GM12878 (cell line): ENCODE measurements around the gene NUP50. TPM values are rescaled to one million over a fixed set of nuclear protein-coding genes. Genes with fewer than 3 reads are reported as not detected.

Experiments
- ATAC-seq: fragments of 200-7000 bp; cut with Tn5 transposase; 3 replicates; pipeline ENCODE4 v1.9.1; 2020; ENCODE audit warnings: mild to moderate bottlenecking, moderate library complexity
- BruUV-seq: library from RNA; stranded (reverse); fragments of 400-500 nt; replicated peaks from 2 replicates; lab custom pipeline; 2021; lab: Mats Ljungman, UMichigan
- CTCF ChIA-PET: fragments of 300-600 bp; sonication (Branson Sonifier 250); formaldehyde crosslinking; extraction: SDS; loops from one replicate; lab custom pipeline; 2021; ENCODE audit warnings: inconsistent platforms; lab: Yijun Ruan, JAX
- POLR2A ChIA-PET: fragments of 350-600 bp; formaldehyde crosslinking; extraction: SDS; loops from one replicate; lab custom pipeline; 2021; ENCODE audit warnings: inconsistent platforms; lab: Charles Lee
- RAD21 ChIA-PET: fragments of 300-600 bp; sonication (Branson Sonifier 250); formaldehyde crosslinking; loops from one replicate; lab custom pipeline; 2023; ENCODE audit warnings: antibody characterized with exemption; ENCODE audit not compliant: unreplicated experiment; lab: Charles Lee
- SMC1A ChIA-PET: fragments of 300-600 bp; sonication (Branson Sonifier 250); formaldehyde crosslinking; loops from one replicate; lab custom pipeline; 2023; ENCODE audit not compliant: unreplicated experiment, uncharacterized antibody; lab: Charles Lee
- DNase-seq: peaks from one replicate; pipeline ENCODE4 v3.0.0-alpha.2; 2011; ENCODE audit warnings: low read depth, low spot score
- FAIRE-seq: peaks from 3 replicates; lab custom pipeline; 2011; peaks lifted over from hg19 to GRCh38; lab: Jason Lieb, UNC
- H2AFZ ChIP-seq: 2 replicates; pipeline ENCODE4 v1.6.0; 2011; ENCODE audit warnings: low read depth, low read length, control low read depth; ENCODE audit not compliant: control insufficient read depth
- H3K27ac ChIP-seq: 2 replicates; pipeline ENCODE4 v1.5.1; 2011; ENCODE audit warnings: control low read depth; ENCODE audit not compliant: control insufficient read depth, insufficient read depth
- H3K27me3 ChIP-seq, 2 experiments: replicated peaks in 1 of 2; 2 replicates each; pipeline versions ENCODE4 v1.6.0 to v1.6.1; 2011; ENCODE audit warnings: low read length in 1 of 2; ENCODE audit not compliant: control insufficient read depth in 2 of 2, insufficient read depth in 2 of 2
- H3K36me3 ChIP-seq, 2 experiments: 2 replicates each; pipeline ENCODE4 v1.5.1; 2011; ENCODE audit warnings: low read length in 1 of 2; ENCODE audit not compliant: control insufficient read depth in 2 of 2, insufficient read depth in 2 of 2
- H3K4me1 ChIP-seq: 2 replicates; pipeline ENCODE4 v1.6.1; 2011; ENCODE audit warnings: mild to moderate bottlenecking, low read length, moderate library complexity, mixed read lengths; ENCODE audit not compliant: control insufficient read depth, insufficient read depth
- H3K4me2 ChIP-seq: 2 replicates; pipeline ENCODE4 v1.6.0; 2011; ENCODE audit warnings: control low read depth; ENCODE audit not compliant: control insufficient read depth, insufficient read depth
- H3K4me3 ChIP-seq: fragments of 200-600 bp; sonication (generic); 2 replicates; pipeline ENCODE4 v1.5.1; 2016
- H3K79me2 ChIP-seq: 2 replicates; pipeline ENCODE4 v1.6.0; 2011; ENCODE audit warnings: low read length; ENCODE audit not compliant: control insufficient read depth, insufficient read depth
- H3K9ac ChIP-seq: 2 replicates; pipeline ENCODE4 v1.8.0; 2011; ENCODE audit warnings: low read length, control low read depth, mixed read lengths; ENCODE audit not compliant: control insufficient read depth, insufficient read depth
- H3K9me3 ChIP-seq: replicated peaks from 3 replicates; pipeline ENCODE4 v1.5.1; 2011; ENCODE audit warnings: mild to moderate bottlenecking, low read length; ENCODE audit not compliant: control insufficient read depth, insufficient read depth
- H4K20me1 ChIP-seq: 2 replicates; pipeline ENCODE4 v1.6.0; 2011; ENCODE audit not compliant: control insufficient read depth, insufficient read depth
- BACH1 ChIP-seq: fragments of 450-650 bp; IDR thresholded peaks from 2 replicates; pipeline ENCODE4 v1.6.1; 2017; ENCODE audit warnings: mild to moderate bottlenecking, borderline replicate concordance
- EGR1 ChIP-seq, 2 experiments: IDR thresholded peaks; 1 replicate in 1 of 2; 2 replicates in 1 of 2; pipeline ENCODE4 v1.6.1; 2011 to 2012; ENCODE audit warnings: low read depth in 2 of 2, low read length in 2 of 2, borderline replicate concordance in 1 of 2, mild to moderate bottlenecking in 1 of 2, moderate library complexity in 1 of 2
- EP300 ChIP-seq, 2 experiments: fragments of 150-350 bp in 1 of 2; IDR thresholded peaks; 2 replicates each; pipeline ENCODE4 v1.6.1; 2011 to 2012; ENCODE audit warnings: low read depth in 2 of 2, low read length in 2 of 2, borderline replicate concordance in 1 of 2, improper control_type of control experiment in 1 of 2, inconsistent platforms in 1 of 2; ENCODE audit not compliant: control insufficient read depth in 1 of 2
- JUNB ChIP-seq: IDR thresholded peaks from 2 replicates; pipeline ENCODE4 v1.6.1; 2016; ENCODE audit warnings: antibody characterized with exemption, mild to moderate bottlenecking
- POLR2AphosphoS5 ChIP-seq: IDR thresholded peaks from 2 replicates; pipeline ENCODE4 v1.6.1; 2011; ENCODE audit warnings: mild to moderate bottlenecking, low read length, inconsistent platforms
- SMAD5 ChIP-seq: IDR thresholded peaks from 2 replicates; pipeline ENCODE4 v1.6.1; 2016; ENCODE audit warnings: antibody characterized with exemption, low read depth
- SMARCA5 ChIP-seq: fragments of 450-650 bp; IDR thresholded peaks from 2 replicates; pipeline ENCODE4 v1.6.1; 2017; ENCODE audit warnings: mild to moderate bottlenecking
- SUZ12 ChIP-seq: fragments of 200-600 bp; sonication (generic); IDR thresholded peaks from one replicate; pipeline ENCODE4 v1.6.1; 2018; ENCODE audit warnings: antibody characterized with exemption, mild to moderate bottlenecking; ENCODE audit not compliant: unreplicated experiment
- USF1 ChIP-seq: IDR thresholded peaks from 2 replicates; pipeline ENCODE4 v1.6.1; 2011; ENCODE audit warnings: borderline replicate concordance, low read depth, mild to moderate bottlenecking, moderate library complexity, mixed read lengths, low read length; ENCODE audit not compliant: insufficient read depth; ENCODE audit errors: extremely low read length
- ZNF217 ChIP-seq: fragments of 450-650 bp; IDR thresholded peaks from 2 replicates; pipeline ENCODE4 v1.6.1; 2017; ENCODE audit warnings: antibody characterized with exemption, mild to moderate bottlenecking
- WGBS: methylation state at CpG from one replicate; pipeline ENCODE4 v1.1.6; 2016; ENCODE audit warnings: low lambda C conversion rate; ENCODE audit not compliant: insufficient replicate concordance, insufficient coverage; ENCODE audit errors: missing lambda C conversion rate; 5-methylcytosine and 5-hydroxymethylcytosine counted together
- in situ Hi-C: fragments of 300-500 bp; cut with MboI; formaldehyde crosslinking; loops from 9 replicates; pipeline ENCODE4 v1.14.3; 2018; ENCODE audit warnings: mixed read lengths
- intact Hi-C: fragments of 100-400 bp; cut with micrococcal nuclease; formaldehyde crosslinking; loops from one replicate; pipeline ENCODE4 v1.14.2; 2022; ENCODE audit not compliant: unreplicated experiment
- polyA plus RNA-seq, 11 experiments: library from polyadenylated mRNA; depleted of rRNA in 4 of 11; unstranded in 6 of 11; stranded (reverse) in 5 of 11; fragments of >200 nt; fragmentation: Nextera tagmentation in 4 of 11; fragmentation: Illumina TruSeq in 1 of 11; extraction: Ambion mirVana in 4 of 11; extraction: Trizol in 1 of 11; gene quantifications; 1 replicate in 1 of 11; 2 replicates in 10 of 11; pipeline versions ENCODE4 v1.2.1 to v1.2.3, GENCODE V29; 2011 to 2016; ENCODE audit warnings: inconsistent platforms in 2 of 11, missing spikeins in 2 of 11, low read depth in 1 of 11
- total RNA-seq, 4 experiments: library from RNA; depleted of rRNA in 3 of 4; stranded (reverse); fragments of >200 nt in 3 of 4; fragmentation: Illumina TruSeq in 1 of 4; extraction: Trizol in 1 of 4; gene quantifications; 2 replicates each; pipeline versions ENCODE4 v1.2.1 to v1.2.3, GENCODE V29; 2013 to 2021
- TF ChIP-seq, protein P1 (sequence below): fragments of 450-650 bp; IDR thresholded peaks from 2 replicates; pipeline ENCODE4 v1.6.1; 2016; ENCODE audit warnings: mild to moderate bottlenecking

Gene NUP50
- total and polyA plus RNA-seq, 10 of the 15 experiments (the other 5 are each of a cell fraction or from before 2014, with no cell fraction given), result 36.8 to 125 (median 78.8) TPM

DNA sequence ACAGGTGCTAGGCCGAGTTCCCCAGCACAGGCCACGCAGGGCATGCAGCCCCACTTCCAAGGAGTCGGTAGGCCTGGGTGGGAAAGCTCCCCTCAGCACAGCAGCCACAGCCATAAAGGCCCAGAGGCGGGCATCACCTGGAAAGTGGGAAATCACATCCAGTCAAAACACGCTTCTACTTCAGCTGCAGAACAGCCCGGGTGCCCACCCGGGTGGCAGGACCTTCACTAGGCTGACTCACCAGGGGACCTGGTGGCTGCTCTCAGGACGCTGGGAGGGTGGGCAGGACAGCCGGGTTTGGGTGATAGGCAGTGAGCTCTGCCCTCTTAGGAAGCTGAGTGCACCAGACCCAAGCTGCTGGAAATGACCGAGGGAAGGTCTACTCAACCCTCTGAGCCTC, 69.7 kb downstream of the NUP50 start:
- Histone ChIP-seq H3K9ac (no peak overlapping the region; the same call in 1 of the 2 replicates), H4K20me1 (no peaks in the 10 kb centered on the region), H3K27ac (no peak overlapping the region), H2AFZ (no peak overlapping the region), H3K27me3 (no peaks in the 10 kb centered on the region), H3K79me2 (peaks cover 73% of the 10 kb centered on the region), H3K4me2 (no peak overlapping the region), H3K9me3 (no peaks in the 10 kb centered on the region), H3K36me3 (peaks cover 3 to 9% of the 10 kb centered on the region in 2 experiments; a peak in 2 of 4 replicates), H3K4me3 (no peak overlapping the region), H3K4me1 (peaks cover 48% of the 10 kb centered on the region)
- ATAC-seq (no peak), DNase-seq (no peak), FAIRE-seq (no peak)
- ChIA-PET CTCF (interaction anchor here (1.3 kb wide), 1 partner anchor 68 kb away, joined by 7 read pairs; no protein-coding TSS in a partner anchor), RAD21 (interaction anchor here (0.8 to 3.8 kb wide), 5 partner anchors 11 to 70 kb away, joined by 3 to 28 read pairs (median 4); partner anchors contain the start of gene NUP50), SMC1A (interaction anchor here (5.2 kb wide), 1 partner anchor 30 kb away, joined by 32 read pairs; no protein-coding TSS in a partner anchor), POLR2A (interaction anchor here (1.2 kb wide), 1 partner anchor 70 kb away, joined by 3 read pairs; the partner anchor contains the start of gene NUP50)
- TF ChIP-seq SMARCA5 (no peak), SMAD5 (no peak), EGR1 (IDR thresholded peaks at IDR 0.05; ENCODE audit: borderline replicate concordance in 1 of 2, low read depth in 2 of 2, low read length in 2 of 2) (no peak), USF1 (no peak), POLR2AphosphoS5 (no peak), ZNF217 (no peak), JUNB (no peak), EP300 (IDR thresholded peaks at IDR 0.05; ENCODE audit: borderline replicate concordance in 1 of 2, control insufficient read depth in 1 of 2, low read depth in 2 of 2, low read length in 2 of 2) (no peak), SUZ12 (no peak), BACH1 (no peak)
- TF ChIP-seq, protein P1, sequence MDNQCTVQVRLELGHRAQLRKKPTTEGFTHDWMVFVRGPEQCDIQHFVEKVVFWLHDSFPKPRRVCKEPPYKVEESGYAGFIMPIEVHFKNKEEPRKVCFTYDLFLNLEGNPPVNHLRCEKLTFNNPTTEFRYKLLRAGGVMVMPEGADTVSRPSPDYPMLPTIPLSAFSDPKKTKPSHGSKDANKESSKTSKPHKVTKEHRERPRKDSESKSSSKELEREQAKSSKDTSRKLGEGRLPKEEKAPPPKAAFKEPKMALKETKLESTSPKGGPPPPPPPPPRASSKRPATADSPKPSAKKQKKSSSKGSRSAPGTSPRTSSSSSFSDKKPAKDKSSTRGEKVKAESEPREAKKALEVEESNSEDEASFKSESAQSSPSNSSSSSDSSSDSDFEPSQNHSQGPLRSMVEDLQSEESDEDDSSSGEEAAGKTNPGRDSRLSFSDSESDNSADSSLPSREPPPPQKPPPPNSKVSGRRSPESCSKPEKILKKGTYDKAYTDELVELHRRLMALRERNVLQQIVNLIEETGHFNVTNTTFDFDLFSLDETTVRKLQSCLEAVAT, result no peak
- BruUV-seq, result no TSS peak
- in situ Hi-C loops, result no loop called here
- intact Hi-C loops, result no loop called here
- 93% methylated on average over 10 of the region's 10 CpGs for WGBS
